ENCODE measurements around the gene VASH1.

The VASH1 gene

GRCh38 chr14:76773188-76773885 is 12.1 kb downstream of the VASH1 start:
- no peak for DNase-seq

- DNase-seq = no peak
These were observed 12.9 kb downstream of the VASH1 start for GRCh38 chr14:76773956-76774820.

DNA sequence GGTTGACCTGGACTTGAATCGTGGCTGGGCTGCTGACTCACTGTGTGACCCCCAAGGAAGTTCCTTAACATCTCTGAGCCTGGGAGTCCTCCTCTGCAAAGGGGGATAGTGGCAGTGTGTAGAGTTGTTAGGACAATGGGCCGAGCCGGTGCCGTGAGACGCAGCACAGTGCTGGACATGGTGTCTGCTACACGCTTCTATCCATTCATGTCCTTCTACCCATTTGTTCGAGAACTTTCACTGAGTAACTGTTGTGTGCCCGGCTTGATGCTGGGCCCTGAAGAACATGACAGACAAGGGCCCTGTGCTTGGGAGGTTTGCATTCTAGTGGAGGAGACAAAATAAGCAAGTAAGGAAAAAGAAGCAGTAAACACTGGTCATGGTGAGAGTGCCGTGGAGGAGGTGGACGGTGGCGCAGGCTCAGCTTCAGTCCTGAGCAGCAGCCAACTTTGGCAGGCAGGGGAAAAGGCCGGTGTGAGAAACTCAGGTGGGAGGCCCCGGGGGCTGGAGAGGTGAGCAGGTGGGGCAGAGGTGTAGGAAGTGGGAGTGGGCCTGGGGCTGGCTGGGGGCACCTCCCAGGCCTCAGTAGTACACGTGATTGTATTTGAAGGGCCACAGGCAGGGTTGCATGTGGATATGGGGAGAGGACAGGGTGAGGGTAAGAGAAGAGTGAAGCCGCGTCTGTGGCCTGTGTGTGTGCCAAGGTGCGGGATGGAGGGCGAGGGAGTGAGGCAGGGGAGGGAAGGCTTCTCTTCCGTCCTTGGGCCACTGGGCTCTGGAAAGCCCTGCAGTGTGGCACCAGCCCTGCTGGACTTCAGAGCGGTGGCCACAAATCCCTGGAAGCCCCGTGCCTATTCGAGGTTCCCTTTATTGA is 13.8 kb downstream of the VASH1 start:
- DNase-seq = no peak

DNA sequence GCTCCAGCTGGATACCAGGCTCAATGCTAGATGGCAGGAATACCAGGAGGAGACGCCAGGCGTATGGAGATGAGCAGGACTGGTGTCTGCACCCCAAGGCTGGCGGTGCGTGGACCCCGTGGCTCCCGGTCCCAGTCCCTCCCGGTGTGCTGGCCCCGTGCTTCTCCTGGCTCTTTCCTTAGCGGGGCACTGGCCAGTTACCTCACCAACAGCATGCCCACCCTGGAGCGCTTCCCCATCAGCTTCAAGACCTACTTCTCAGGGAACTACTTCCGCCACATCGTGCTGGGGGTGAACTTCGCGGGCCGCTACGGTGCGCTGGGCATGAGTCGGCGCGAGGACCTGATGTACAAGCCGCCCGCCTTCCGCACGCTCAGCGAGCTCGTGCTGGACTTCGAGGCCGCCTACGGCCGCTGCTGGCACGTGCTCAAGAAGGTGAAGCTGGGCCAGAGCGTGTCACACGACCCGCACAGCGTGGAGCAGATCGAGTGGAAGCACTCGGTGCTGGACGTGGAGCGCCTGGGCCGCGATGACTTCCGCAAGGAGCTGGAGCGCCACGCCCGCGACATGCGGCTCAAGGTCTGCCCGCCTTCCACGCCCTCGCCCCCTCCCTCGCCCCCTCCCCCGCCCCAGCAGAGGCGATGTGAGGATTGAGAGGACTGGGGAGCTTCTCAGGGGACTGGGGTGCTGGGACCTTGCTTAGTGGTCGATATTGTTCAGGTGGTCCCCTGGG is 14.6 kb downstream of the VASH1 start:
- no peak for DNase-seq

DNA sequence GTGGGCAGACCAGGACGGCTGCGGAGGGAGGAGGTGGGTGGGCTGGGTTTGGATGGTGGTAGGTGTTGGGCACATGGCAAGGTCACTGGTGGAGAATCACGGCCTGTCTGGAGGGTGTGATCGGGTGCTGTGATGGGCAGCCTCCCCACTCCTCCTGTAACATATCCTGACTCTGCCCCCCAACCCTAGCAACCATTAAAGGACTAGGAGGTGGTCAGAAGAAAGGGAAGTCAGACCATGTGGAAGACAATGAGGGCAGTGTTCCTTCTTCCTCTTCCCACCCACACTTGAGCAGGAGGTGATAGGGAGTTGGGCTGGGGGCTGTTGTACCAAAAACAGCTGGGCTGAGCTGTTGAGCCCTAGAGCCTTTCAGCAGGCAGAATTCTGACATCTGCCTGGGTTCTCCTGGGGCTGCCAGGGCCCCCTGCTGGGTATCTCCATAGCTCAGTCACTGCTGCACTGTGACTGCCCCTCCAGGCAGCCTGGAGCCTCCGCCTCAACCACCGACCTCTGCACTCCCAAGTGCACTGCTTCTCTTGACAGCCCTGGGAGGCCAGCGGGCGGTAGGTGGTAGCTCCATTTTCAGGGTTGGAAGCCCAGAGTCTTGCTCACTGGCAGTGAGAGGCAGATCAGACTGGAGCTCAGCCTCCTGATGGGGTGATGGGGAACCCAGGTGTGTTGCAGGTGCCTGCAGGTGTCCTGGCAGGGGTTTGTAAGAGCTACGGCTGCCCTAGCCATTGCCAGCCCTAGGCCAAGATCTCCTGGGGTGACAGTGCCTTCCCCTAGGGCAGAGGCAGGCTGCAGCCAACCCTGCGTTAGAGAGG is 15.4 kb downstream of the VASH1 start:
- DNase-seq = no peak

DNA sequence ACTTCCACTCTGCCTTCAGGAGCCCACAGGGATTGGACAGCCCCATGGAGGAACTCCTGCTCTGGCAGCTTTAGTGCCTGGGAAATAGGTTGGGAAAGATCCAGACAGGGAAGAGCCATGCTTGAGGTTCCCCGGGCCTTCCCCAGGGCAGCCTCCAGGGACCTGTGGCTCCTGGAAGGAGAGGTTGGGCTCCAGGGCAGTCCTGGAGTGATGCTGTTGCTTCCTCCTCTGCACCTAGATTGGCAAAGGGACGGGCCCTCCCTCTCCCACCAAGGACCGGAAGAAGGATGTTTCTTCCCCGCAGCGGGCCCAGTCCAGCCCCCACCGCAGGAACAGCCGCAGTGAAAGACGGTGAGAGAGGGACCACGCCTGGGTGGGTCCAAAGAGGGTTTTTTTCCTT is 16.5 kb downstream of the VASH1 start:
- DNase-seq = no peak

GRCh38 chr14:76778546-76779215 is 17.4 kb downstream of the VASH1 start:
- DNase-seq = no peak

DNA sequence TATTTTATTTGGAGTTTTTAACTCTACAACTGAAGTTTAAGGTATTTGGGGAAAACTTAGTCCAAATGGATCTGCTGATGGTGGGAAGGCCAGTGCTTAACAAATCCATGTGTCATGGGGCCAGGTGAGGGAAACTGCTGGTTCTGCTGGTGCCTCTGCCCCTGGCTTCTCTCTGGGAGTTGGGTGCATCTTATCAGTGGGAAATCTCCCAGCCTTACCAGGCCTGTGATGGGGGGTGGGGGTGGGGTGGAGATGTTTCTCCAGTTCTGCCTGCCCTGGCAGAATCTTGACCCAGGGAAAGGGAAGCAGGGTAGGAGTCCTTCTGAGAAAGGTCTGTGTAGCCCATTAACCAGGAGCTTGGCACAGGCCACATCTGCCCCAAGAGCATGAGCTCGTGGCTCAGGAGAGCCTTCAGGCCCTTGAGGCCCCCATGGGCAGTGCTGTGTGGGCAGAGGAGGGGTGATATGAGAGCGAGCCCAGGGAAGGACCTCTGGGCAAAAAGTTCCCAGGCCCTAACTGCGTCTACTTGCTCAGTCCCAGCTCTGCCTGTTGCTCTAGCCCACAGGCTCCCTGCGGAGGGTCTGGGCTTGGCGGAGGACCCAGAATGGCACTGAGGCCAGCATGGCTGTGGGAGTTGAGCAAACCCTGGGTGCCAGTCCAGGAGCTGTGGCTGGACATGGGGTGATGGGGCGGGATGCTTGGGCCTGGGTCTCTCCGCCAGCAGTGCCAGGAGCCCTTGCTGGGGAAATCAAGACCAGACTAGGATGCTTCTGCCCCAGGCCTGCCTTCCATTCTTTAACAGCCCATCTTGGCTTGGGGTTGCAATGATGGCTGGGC is 18.2 kb downstream of the VASH1 start:
- no peak for DNase-seq

DNA sequence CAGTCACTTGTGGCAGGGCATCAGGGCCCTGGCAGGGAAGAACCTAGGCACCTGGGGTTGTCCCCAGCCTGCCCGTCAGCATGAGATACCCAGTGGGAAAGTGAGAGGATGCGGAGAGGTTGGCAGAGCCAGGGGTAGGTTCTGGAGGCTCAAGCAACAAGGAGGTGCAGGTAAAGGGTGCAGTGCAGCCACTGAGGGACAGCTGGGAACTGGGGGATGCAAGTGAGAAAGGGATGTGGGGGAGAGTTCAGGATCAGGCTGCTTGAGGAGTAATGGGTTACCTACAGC is 18.7 kb downstream of the VASH1 start:
- no peak for DNase-seq

DNA sequence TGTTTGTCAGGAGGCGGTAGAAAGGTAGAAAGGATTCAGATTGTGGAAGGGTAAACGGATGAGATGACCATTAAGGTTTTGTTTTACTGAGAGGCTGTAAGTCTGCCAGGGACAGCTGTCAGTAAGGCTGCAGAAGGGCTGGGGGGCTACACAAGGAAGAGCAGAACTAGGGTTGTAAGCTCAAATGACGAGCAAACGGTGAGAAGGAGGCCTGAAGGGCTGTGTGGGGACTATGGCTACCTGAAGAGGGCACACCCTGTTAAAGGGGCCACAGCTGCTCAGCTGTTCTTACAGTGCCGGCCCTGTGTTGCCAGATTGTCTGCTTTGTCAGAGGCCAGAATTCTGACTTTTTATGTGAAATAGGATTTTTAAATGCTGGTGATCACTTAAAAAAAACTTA is 19.1 kb downstream of the VASH1 start:
- DNase-seq = no peak

- DNase-seq = no peak
These were observed 19.8 kb downstream of the VASH1 start for GRCh38 chr14:76780875-76781647.

- DNase-seq = no peak
These were observed 20.4 kb downstream of the VASH1 start for GRCh38 chr14:76781648-76782051.

DNA sequence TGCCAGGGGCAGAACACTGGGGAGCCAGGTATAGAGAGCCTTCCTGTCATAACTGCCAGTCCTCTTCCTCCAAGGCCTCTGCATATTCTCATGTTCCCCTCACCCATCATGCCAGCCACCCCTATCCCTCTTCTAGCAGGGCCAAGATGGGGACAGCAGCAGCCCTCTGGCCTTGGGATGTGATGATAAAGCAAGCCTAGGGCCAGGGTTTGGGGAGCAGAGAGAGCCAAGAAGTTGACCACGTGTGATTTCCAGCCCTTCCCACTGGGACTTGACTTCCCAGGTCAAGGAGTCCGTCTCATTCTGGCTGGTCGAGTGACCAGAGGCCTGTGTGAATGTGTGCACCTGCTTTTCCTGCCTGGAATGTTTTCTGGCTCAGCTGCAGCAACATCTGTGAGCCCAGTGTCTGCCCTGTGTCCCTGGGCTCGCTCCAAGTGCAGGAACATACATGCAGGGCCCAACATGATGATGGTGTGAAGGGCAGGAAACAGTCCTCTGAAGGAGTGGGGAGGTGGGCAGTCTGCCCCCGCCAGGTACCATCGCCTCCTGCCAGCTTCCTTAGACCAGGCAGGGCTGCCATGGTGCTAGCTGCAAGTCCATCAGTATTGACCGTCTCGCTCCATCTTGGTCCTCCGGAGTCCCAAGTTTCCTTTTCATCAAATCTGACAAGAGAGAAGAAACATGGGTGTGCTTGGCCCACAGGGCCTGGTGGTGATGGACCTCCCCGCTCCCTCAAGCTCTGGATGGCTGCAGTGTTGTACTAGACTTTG is 21.0 kb downstream of the VASH1 start:
- no peak for DNase-seq

DNA sequence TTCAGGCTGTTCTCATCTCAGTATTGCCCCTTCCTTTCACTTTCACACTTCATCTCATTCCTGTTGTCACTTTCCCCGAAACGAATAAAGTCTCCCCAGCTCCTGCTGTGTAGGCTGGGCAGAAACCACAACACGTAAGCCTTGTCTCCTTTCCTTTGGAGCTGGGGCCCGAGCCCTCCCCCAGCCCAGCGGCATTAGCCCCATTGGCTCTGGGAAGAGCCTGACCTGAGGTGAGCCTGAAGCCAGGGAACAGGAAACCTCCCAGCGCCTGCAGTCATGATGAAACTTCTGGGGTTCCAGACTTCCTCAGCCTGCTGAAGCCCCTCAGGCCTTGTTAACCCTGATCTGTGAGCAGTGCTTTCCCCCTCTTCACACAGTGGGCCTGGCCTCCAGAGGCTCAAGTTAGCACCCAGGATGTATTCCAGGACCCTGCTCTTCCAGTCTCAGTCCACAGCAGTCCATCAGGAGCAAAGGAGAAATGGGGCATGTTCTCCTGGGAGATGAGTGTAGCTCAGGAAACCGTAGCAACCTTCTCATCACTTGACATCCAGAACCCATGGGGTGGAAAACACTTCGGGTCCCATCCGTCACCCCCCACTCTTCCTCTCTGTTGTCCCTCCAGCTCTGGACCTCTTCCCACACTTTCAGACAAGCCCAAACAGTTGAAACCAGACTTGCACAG is 21.8 kb downstream of the VASH1 start:
- no peak for DNase-seq

DNA sequence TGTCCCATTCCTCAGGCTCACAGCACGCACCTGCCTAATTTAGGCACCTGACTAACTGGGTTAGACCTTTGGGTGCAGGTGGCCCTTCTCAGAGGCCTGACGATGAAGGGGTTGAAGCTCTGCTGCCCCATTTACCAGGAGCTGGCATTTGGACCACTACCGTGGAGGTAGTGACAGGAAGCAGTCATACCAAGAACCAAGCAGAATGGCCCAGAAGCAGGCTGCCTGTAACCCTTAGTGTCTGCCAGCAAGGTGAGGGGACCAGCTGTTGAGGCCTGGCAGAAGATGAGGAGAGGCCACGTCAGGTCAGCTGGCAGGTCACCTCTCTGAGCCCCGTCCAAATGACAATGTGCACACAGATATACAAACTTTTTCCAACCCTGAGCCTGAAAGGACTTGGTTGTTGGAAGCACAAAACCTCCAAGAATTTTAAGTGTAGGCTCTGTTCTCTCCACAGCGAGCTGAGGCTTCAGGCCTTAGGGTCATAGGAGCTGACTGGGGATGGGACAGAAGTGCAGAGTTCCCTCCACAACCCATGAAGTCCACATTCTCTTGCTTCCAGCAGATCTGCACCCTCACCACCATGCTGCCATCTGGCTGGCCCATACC is 23.1 kb downstream of the VASH1 start:
- no peak for DNase-seq

DNA sequence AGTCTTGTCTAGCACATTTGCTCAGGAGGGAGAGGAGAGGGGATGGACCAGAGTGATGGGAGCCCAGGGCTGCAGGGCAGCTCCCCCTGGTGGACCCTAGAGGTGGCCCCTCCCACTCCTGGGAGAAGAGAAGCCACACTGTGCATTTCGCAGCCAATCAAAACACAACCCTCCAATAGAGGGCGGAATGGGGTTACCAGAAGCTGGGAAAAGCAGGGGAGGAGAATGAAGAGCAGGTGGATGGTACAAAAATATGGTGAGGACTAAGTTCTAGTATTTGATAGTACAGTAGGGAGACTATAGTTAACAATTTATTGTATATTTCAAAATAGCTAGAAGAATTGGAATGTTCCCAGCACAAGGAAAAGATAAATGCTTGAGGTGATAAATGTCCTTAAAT is 23.6 kb downstream of the VASH1 start:
- no peak for DNase-seq

DNA sequence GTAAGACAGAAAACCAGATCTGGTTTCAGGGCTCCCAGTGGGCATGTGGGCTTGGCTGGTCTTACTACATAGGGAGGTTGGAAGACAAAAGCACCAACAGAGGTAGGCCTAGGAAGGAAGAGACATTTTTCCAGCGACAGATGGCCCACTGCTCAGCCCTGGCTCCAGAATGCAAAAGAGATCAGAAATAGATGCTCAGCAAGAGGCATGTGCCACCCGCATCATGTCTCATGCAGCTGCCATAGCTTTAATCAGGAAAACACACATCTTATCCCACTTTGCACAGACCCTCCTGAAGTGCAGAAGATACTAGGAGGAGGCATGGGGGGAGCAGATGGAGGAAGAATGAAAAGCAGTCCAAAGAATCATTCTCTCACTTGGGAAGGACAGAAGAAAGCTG is 25.3 kb downstream of the VASH1 start:
- no peak for DNase-seq

DNA sequence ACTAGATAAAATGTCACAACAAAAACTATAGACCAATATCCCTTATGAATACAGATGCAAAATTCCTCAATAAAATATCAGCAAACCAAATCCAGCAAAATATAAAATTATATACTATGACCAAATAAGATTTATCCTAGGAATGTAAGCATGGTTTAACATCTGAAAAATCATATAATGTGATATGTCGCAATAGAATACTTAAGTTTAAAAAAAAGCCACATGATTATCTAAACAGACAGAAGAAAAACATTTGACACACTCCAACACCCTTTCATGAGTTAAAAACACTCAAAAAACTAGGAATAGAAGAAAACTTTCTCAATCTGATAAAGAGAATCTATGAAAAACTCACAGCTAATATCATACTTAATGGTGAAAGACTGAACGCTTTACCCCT is 31.2 kb downstream of the VASH1 start:
- DNase-seq = no peak

Data from NCI-H774 (cell line).